NCI-H146 treated with DMSO at 0.1 percent for 48 hours (cell line): ENCODE data around the gene ALAD.
"Not testable (repeated sequence)": the region's sequence is repeated elsewhere in the genome, so short reads cannot be mapped to it uniquely, and the experiment has no call there.

ENCODE experiments used
- DNase-seq: peaks from one replicate; lab custom pipeline; 2025; ENCODE audit not compliant: unreplicated experiment; lab: John Stamatoyannopoulos, UW

The ALAD gene

DNA sequence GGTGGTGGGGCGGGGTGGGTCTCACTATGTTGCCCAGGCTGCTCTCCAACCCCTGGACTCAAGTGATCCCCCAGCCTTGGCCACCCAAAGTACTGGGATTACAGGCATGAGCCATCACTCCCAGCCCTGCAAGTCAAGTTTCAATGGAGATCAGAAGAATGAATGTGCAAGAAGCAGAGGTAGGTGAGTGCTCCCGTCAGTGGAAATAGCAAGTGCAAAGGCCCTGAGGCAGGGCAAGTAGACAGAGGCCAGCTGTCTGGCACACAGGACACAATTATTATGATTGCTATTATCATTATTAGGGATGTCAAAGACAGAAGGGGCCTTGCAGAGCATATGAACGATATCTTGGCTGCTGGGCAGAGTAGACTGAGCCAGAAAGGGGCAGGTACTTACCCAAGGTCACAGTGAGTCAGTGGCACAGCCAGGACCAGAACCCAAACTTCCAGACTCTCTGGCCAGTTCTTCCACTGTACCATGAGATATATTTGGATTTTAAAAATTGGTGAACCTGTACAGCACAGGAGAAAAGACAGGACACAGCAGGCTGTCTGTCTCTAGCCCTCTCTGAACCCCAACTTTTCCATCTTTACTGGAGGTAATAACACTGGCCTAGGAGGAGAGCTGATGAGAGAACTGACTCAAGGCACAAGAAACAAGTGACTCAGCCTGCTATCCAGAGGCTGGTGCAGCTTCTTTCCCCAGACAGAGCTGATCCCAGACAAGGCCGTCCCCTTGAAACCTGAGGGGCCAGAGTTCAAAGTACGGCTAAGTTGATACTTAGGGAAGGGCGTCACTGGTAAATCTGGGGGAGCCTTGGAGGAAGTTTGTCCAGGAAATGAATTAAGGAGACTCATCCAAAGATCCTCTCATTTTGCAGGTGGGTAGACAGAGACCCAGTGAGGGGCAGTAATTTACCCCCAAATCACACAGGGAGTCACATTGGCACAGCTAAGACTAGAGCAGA is 25.7 kb downstream of the ALAD start:
- DNase-seq: no peak

- no peak for DNase-seq
Observed at GRCh38 chr9:113373676-113374392, 27.2 kb downstream of the ALAD start.

DNA sequence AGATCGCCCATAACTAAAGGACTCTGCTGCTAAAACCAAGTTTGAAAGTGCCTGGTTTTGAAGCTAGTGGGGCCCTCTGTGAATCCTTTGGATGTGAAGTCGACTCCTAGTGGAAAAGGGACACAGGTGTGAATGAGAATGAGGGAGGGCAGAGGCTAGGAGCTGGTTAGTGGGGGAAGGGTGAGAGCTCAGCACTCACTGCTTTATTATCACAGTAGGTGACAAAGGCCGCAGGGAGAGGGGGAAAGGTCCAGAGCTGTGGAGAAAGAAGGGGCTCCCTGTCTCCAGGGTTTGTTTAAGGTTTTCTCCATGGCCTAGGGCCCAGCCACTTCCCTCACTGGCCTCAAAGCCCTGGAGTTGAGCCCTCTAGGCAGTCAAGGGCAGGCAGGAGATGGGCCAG is 27.8 kb downstream of the ALAD start:
- no peak for DNase-seq

GRCh38 chr9:113372059-113372458 is 29.0 kb downstream of the ALAD start:
- no peak for DNase-seq

DNA sequence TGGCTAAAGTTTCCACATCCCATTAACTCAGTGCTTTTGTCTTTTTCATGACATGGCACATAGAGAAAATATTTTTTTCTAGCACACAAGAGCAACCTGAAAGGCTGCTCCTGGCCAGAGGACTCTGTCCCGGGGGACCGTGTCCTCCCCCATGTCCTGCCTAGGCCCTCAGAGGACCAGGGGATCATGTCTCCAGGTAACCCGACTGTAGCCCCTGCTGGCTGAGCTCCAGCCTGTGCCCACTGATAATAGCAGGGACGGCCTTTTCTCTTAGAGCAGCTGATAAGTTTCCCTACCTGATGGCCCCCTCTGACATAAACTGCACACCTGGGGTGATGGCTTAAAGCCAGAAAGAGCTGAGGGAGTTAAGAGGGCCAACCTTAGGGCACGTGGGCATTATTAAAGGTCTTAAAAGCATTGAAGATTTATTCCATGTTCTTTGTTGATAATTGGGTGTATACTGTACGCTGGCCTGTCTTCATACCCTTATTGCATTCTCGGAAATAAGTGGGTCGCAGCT is 30.2 kb downstream of the ALAD start:
- DNase-seq: no peak

DNA sequence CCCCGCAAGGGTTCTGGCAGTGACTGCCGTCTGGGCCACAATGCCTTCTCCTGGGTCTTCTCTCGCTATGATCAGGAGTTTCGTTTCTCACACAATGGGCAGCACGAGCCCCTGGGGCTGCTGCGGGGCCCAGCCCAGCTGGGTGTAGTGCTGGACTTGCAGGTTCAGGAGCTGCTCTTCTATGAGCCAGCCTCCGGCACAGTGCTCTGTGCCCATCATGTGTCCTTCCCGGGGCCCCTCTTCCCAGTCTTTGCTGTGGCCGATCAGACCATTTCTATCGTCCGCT is 31.3 kb downstream of the ALAD start:
- DNase-seq: no peak

- no peak for DNase-seq
Observed at GRCh38 chr9:113368982-113369854, 31.9 kb downstream of the ALAD start.

DNA sequence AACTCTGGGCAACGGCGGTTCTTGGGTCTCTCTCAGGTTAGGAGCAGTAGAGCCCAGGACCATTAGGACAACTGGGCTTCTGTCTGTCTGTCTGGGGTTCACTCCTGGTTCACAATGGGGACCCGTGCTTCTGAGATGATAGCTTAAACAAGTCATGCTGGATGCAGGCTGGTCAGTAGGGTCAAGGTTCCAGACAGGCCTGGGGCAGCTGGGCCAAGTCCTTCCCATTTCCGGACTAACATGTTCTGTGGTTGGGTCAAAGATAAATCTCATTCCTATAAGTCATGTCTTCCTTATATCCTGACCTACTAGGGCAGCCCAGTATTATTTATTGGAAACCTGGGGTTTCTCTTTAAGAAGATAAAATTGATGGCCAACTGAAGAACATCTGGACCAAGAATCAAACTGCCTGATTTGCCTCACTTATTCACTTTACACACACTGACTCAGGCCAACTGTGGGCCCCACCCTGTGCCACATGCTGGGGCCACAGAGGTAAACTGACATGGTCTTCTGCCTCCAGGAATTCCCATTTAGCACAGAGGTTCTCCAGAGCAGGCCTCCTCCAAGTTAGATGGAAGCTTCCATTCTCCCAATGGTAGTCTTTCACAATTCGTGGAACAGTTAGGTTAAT is 32.6 kb downstream of the ALAD start:
- no peak for DNase-seq

- DNase-seq: not testable (repeated sequence)
Observed at GRCh38 chr9:113365652-113366051, 35.4 kb downstream of the ALAD start.

DNA sequence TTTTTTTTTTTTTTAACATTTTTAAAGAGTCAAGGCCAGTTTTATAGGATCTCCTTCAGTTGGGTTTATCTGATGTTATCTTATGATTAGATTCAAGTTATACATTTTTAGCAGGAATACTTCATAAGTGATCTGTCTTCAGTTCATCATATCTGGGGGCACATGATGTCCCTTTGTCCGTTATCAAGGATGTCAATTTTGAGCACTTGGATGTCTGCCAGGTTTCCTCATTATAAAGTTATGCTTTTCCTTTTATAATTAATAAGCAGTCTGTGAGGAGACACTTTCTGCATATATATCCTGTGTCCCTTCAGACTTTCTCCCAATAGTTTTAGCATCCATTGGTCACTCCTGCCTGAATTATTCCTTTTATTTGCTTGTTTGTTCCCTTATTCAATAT is 36.1 kb downstream of the ALAD start:
- no peak for DNase-seq

GRCh38 chr9:113363336-113363735 is 37.7 kb downstream of the ALAD start:
- DNase-seq: no peak

DNA sequence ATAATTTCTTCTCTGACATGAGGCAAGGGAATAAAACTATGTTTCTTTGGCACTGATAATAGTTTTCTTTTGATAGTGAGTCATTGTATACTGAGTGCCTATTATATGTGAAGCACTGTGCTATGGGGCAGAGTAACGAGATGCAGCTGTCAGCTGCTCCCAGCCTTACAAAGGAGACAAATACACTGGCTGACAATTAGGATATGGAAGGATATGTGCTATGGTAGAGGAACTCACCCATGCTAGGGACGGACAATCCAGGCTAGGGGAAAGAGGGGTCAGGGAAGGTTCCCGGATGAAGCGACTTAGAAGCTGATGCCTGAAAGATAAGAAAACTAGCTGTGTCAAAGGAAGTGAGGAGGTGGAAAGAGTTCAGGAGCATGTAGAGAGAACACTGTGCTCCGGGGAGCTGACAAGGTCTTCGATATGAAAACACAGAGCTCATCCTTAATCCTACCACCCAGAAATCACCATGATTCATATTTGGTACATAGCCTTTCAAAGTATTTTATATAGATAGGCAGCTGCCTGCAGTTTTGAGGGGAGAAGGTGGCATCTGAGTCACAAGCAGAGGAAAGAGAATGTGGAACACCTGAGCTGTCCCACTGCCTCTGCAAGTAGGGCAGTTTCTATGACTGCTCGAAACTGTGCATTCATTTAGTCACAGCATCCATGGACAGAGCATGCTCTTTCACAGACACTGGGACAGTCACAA is 39.6 kb downstream of the ALAD start:
- DNase-seq: no peak

GRCh38 chr9:113360242-113360842 is 40.7 kb downstream of the ALAD start:
- DNase-seq: no peak

GRCh38 chr9:113359385-113359784 is 41.7 kb downstream of the ALAD start:
- DNase-seq: no peak

DNA sequence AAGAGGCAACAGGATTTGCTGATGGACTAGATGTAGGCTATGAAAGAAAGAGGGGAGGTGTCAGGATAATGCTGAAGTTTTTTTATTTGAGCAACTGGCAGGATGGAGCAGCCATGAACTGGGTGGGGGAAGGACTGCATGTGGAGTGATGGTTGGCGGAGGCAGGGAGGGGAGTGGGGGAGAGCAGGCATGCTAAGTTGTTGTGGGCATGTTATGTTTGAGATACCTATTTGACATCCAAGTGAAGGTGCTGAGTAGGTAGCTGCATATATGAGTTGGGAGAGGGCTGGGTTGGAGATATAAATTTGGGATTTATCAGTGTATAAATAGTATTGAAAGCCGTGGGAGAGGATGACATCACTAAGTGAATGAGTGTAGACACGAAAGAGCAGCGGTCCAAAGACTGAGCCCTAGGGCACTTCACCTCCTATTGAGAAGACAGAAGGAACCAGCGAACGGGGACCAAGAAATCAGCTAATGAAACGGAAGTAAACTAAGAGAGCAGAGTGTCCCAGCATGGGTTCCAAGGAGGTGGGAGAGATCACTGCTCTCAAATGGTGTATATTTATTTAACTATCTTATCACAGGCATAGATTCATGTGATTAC is 44.3 kb downstream of the ALAD start:
- no peak for DNase-seq

DNA sequence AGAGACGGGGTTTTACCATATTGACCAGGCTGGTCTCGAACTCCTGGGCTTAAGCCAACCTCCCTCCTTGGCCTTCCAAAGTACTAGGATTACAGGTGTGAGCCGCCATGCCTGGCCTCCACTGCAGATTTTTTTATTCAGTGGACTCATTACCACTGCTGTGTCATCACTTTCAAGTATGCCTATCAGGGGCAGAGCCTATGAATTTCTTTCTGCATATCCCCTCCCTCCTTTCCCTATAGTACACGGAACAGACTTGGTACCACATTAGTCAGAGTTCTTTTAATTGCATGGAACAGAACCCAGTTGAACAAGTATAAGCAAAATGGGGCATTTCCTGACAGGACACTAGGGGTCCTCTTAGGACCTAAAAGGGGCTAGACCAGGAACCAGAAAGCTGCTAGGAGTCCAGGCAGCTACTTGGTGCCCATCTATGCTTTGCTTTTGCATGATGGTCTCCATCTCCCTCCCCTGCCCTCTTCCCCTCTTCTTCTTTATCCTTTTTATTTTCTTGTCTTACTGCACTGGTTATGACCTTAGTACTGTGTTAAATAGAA is 46.0 kb downstream of the ALAD start:
- DNase-seq: no peak

DNA sequence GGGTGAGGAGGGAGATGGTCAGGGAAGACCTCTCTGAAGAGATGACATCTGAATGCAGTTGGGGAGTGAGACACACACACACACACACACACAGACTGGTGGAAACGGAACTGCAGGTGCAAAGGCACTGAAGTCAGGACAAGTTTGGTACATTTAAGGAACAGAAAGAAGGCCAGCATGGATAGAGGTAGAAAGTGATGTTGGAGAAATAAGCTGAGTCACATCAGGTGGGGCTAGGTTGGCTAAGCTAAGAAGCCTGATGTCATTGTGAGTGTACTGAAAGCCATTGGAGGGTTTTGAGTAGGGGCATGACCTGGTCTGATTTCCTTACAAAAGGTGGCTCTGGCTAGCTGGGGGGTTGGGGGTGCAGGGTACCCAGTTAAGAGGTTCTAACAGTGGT is 48.7 kb downstream of the ALAD start:
- DNase-seq: no peak

GRCh38 chr9:113352006-113352405 is 49.1 kb downstream of the ALAD start:
- no peak for DNase-seq

DNA sequence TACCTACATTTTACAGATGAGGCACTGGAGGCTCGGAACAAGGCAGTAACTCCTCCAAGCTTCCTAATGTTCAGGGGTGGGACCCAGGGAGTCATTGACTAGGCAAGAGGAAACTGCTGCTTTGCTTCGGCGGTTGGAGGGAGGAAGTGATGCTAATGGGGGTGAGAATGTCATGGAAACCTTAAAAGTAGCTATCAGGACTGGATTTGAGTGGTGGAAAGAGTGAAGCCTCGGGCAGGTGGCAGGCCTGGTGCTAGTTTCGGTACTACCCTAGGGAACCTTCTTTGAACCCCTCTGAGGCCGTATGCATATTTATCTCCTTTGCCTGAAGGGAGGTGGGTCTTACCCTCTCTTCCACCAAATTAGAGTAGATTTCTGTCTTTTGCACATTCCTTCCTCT is 50.1 kb downstream of the ALAD start:
- no peak for DNase-seq
